Smooth muscle cell (in vitro differentiated cells): ENCODE data around the gene PABPN1. TPM values are rescaled to one million over a fixed set of nuclear protein-coding genes. Genes with fewer than 3 reads are reported as not detected.
A peak's percentile ranks its signal among the peaks of the same experiment; 100 is the strongest.

Experiments used
- DNase-seq: peaks from one replicate; lab custom pipeline; 2025; ENCODE audit not compliant: unreplicated experiment; lab: John Stamatoyannopoulos, UW
- H2AFZ ChIP-seq: fragments of 200-600 bp; sonication (generic); 2 replicates; pipeline ENCODE4 v1.6.0; 2016; ENCODE audit warnings: antibody characterized with exemption, low read depth, mild to moderate bottlenecking
- H3F3A ChIP-seq: fragments of 200-600 bp; sonication (generic); 2 replicates; pipeline ENCODE4 v1.6.0; 2017; ENCODE audit warnings: antibody characterized with exemption, low read depth
- H3K27ac ChIP-seq: fragments of 200-600 bp; sonication (generic); 2 replicates; pipeline ENCODE4 v1.5.1; 2016; ENCODE audit warnings: low read depth, mild to moderate bottlenecking
- H3K27me3 ChIP-seq: fragments of 200-600 bp; sonication (generic); 2 replicates; pipeline ENCODE4 v1.6.1; 2016; ENCODE audit warnings: low read depth, mild to moderate bottlenecking
- H3K36me3 ChIP-seq: fragments of 200-600 bp; sonication (generic); 2 replicates; pipeline ENCODE4 v1.5.1; 2016; ENCODE audit warnings: low read depth
- H3K4me1 ChIP-seq: fragments of 200-600 bp; sonication (generic); 2 replicates; pipeline ENCODE4 v1.5.1; 2016; ENCODE audit warnings: low read depth
- H3K4me2 ChIP-seq: fragments of 200-600 bp; sonication (generic); 2 replicates; pipeline ENCODE4 v1.6.0; 2016; ENCODE audit warnings: mild to moderate bottlenecking
- H3K4me3 ChIP-seq: fragments of 200-600 bp; sonication (generic); 2 replicates; pipeline ENCODE4 v1.5.1; 2016; ENCODE audit warnings: mild to moderate bottlenecking
- H3K79me2 ChIP-seq: fragments of 200-600 bp; sonication (generic); 2 replicates; pipeline ENCODE4 v1.6.0; 2016; ENCODE audit warnings: low read depth, mild to moderate bottlenecking
- H3K9ac ChIP-seq: fragments of 200-600 bp; sonication (generic); 2 replicates; pipeline ENCODE4 v1.6.0; 2016; ENCODE audit warnings: low read depth
- H3K9me3 ChIP-seq: fragments of 200-600 bp; sonication (generic); replicated peaks from 2 replicates; pipeline ENCODE4 v1.5.1; 2016; ENCODE audit warnings: low read depth
- H4K20me1 ChIP-seq: fragments of 200-600 bp; sonication (generic); 2 replicates; pipeline ENCODE4 v1.6.0; 2016; ENCODE audit warnings: low read depth
- CTCF ChIP-seq: fragments of 200-600 bp; sonication (generic); IDR thresholded peaks from 2 replicates; pipeline ENCODE4 v1.5.1; 2017; ENCODE audit warnings: borderline replicate concordance, mild to moderate bottlenecking, antibody characterized with exemption; ENCODE audit not compliant: insufficient read depth, poor library complexity, severe bottlenecking
- WGBS: methylation state at CpG from one replicate; pipeline ENCODE4 v1.1.7; 2016; ENCODE audit warnings: low lambda C conversion rate; 5-methylcytosine and 5-hydroxymethylcytosine counted together
- polyA plus RNA-seq: library from polyadenylated mRNA; unstranded; fragments of >200 nt; fragmentation: Nextera tagmentation; extraction: Ambion mirVana; gene quantifications from 2 replicates; pipeline ENCODE4 v1.2.1, GENCODE V29; 2016
- total RNA-seq: library from RNA; depleted of rRNA; stranded (reverse); fragments of >200 nt; gene quantifications from 2 replicates; pipeline ENCODE4 v1.2.3, GENCODE V29; 2014

The PABPN1 gene
- total and polyA plus RNA-seq, 2 experiments from 2014 or later: 48.3 to 139 TPM

GRCh38 chr14:23308721-23309445, 12.4 kb upstream of the PABPN1 start:
- Histone ChIP-seq H4K20me1 (peaks cover 46% of the 10 kb centered on the region), H3K4me1 (peaks cover 16% of the 10 kb centered on the region), H3K4me3 (no peak overlapping the region), H3K27ac (no peak overlapping the region), H3K9me3 (no peaks in the 10 kb centered on the region), H3K79me2 (peaks cover 56% of the 10 kb centered on the region), H3K4me2 (peak overlapping the region; percentile 99), H3F3A (peaks cover 6% of the 10 kb centered on the region), H2AFZ (no peak overlapping the region), H3K36me3 (no peaks in the 10 kb centered on the region), H3K27me3 (no peaks in the 10 kb centered on the region), H3K9ac (no peak overlapping the region)
- WGBS: 98% methylated on average over 17 of the region's 17 CpGs
- TF ChIP-seq CTCF: no peak
- no peak for DNase-seq

- H3K4me1 ChIP-seq: peaks cover 16% of the 10 kb centered on the region
- no peaks in the 10 kb centered on the region for H3K36me3 ChIP-seq
- no peaks in the 10 kb centered on the region for H3K9me3 ChIP-seq
- DNase-seq: no peak
- H3K27ac ChIP-seq: no peak overlapping the region
- no peak overlapping the region for H3K4me2 ChIP-seq
- peaks cover 56% of the 10 kb centered on the region for H3K79me2 ChIP-seq
- H3K27me3 ChIP-seq: no peaks in the 10 kb centered on the region
- peaks cover 46% of the 10 kb centered on the region for H4K20me1 ChIP-seq
- H2AFZ ChIP-seq: no peak overlapping the region
- no peak overlapping the region for H3K4me3 ChIP-seq
- no peak for TF ChIP-seq CTCF
- no peak overlapping the region for H3K9ac ChIP-seq
- peaks cover 4% of the 10 kb centered on the region for H3F3A ChIP-seq
- 100% methylated on average over 1 of the region's 1 CpG for WGBS
These were observed 10.7 kb upstream of the PABPN1 start for GRCh38 chr14:23310546-23310945.

- Histone ChIP-seq H3K27ac (no peak overlapping the region), H4K20me1 (peaks cover 10% of the 10 kb centered on the region), H3K9me3 (no peaks in the 10 kb centered on the region), H2AFZ (no peak overlapping the region), H3K36me3 (peaks cover 3% of the 10 kb centered on the region), H3K9ac (no peak overlapping the region), H3K4me2 (no peak overlapping the region), H3K27me3 (no peaks in the 10 kb centered on the region), H3F3A (peaks cover 26% of the 10 kb centered on the region), H3K79me2 (peaks cover 17% of the 10 kb centered on the region), H3K4me1 (peaks cover 6% of the 10 kb centered on the region), H3K4me3 (no peak overlapping the region)
- WGBS: 97% methylated on average over 5 of the region's 5 CpGs
- DNase-seq: no peak
- TF ChIP-seq CTCF: no peak
These were observed 5.0 kb upstream of the PABPN1 start for GRCh38 chr14:23316300-23316699.
